ENCODE data around the gene SPRR2D. TPM values are rescaled to one million over a fixed set of nuclear protein-coding genes. Genes with fewer than 3 reads are reported as not detected.

Gene SPRR2D

GRCh38 chr1:152995842-152996241, 45.1 kb downstream of the SPRR2D start:
- Histone ChIP-seq H4K8ac (ENCODE audit: low read depth, low read length) (no peak overlapping the region), H3K9ac (ENCODE audit: low read depth, low read length, poor library complexity) (no peak overlapping the region), H3K79me1 (ENCODE audit: low read depth, low read length) (no peaks in the 10 kb centered on the region), H3K4ac (ENCODE audit: low read length) (no peak overlapping the region), H3K36me3 (replicated peaks in 1 of 2; ENCODE audit: control insufficient read depth in 2 of 2, insufficient read depth in 2 of 2, low read length in 2 of 2) (no peaks in the 10 kb centered on the region), H4K91ac (ENCODE audit: low read depth, low read length, poor library complexity) (no peak overlapping the region), H2BK12ac (ENCODE audit: low read length) (no peak overlapping the region), H3K4me3 (ENCODE audit: low read length in 2 of 2) (no peak overlapping the region), H2AFZ (ENCODE audit: low read length) (no peak overlapping the region), H3K27ac (replicated peaks; ENCODE audit: low read length) (no peak overlapping the region), H2BK5ac (ENCODE audit: low read length) (no peak overlapping the region), H3K23ac (ENCODE audit: low read depth, low read length, poor library complexity) (no peak overlapping the region), H3K27me3 (ENCODE audit: control insufficient read depth in 3 of 3, insufficient read depth in 3 of 3, low read depth in 1 of 3, low read length in 3 of 3) (no peaks in the 10 kb centered on the region), H3K9me3 (replicated peaks in 1 of 2; ENCODE audit: control insufficient read depth in 2 of 2, insufficient read depth in 1 of 2, low read depth in 1 of 2, low read length in 2 of 2) (no peaks in the 10 kb centered on the region), H3K18ac (ENCODE audit: low read length) (no peak overlapping the region), H2BK15ac (ENCODE audit: low read length) (no peak overlapping the region), H3K4me2 (ENCODE audit: insufficient read depth, low read length, poor library complexity, severe bottlenecking) (no peak overlapping the region), H3K4me1 (ENCODE audit: control insufficient read depth in 2 of 2, insufficient read depth in 1 of 2, low read depth in 1 of 2, low read length in 2 of 2) (peaks cover 0 to 6% of the 10 kb centered on the region in 2 donors), H2BK120ac (ENCODE audit: low read depth, low read length) (no peak overlapping the region), H2AK5ac (ENCODE audit: low read depth, low read length) (no peak overlapping the region), H3K14ac (ENCODE audit: low read length) (no peak overlapping the region)
- no CpG with 5 or more reads among the region's 1 CpG for WGBS, 2 donors (ENCODE audit: extremely low coverage in 2 of 2, insufficient read length in 2 of 2, insufficient replicate concordance in 1 of 2)
- DNase-seq (ENCODE audit: low spot score): no peak

GRCh38 chr1:152993186-152993585, 47.7 kb downstream of the SPRR2D start:
- Histone ChIP-seq H2BK5ac (ENCODE audit: low read length) (no peak overlapping the region), H3K14ac (ENCODE audit: low read length) (no peak overlapping the region), H2BK120ac (ENCODE audit: low read depth, low read length) (no peak overlapping the region), H3K4ac (ENCODE audit: low read length) (no peak overlapping the region), H3K36me3 (replicated peaks in 1 of 2; ENCODE audit: control insufficient read depth in 2 of 2, insufficient read depth in 2 of 2, low read length in 2 of 2) (no peaks in the 10 kb centered on the region), H3K9ac (ENCODE audit: low read depth, low read length, poor library complexity) (no peak overlapping the region), H3K9me3 (replicated peaks in 1 of 2; ENCODE audit: control insufficient read depth in 2 of 2, insufficient read depth in 1 of 2, low read depth in 1 of 2, low read length in 2 of 2) (no peaks in the 10 kb centered on the region), H3K4me1 (ENCODE audit: control insufficient read depth in 2 of 2, insufficient read depth in 1 of 2, low read depth in 1 of 2, low read length in 2 of 2) (peaks cover 0 to 6% of the 10 kb centered on the region in 2 donors), H4K91ac (ENCODE audit: low read depth, low read length, poor library complexity) (no peak overlapping the region), H2BK15ac (ENCODE audit: low read length) (no peak overlapping the region), H2AK5ac (ENCODE audit: low read depth, low read length) (peak overlapping the region; percentile 2), H3K4me2 (ENCODE audit: insufficient read depth, low read length, poor library complexity, severe bottlenecking) (no peak overlapping the region), H3K79me1 (ENCODE audit: low read depth, low read length) (no peaks in the 10 kb centered on the region), H3K18ac (ENCODE audit: low read length) (peak overlapping the region; percentile 27), H3K27ac (replicated peaks; ENCODE audit: low read length) (no peak overlapping the region), H4K8ac (ENCODE audit: low read depth, low read length) (no peak overlapping the region), H3K4me3 (ENCODE audit: low read length in 2 of 2) (no peak overlapping the region), H2BK12ac (ENCODE audit: low read length) (no peak overlapping the region), H3K23ac (ENCODE audit: low read depth, low read length, poor library complexity) (no peak overlapping the region), H3K27me3 (ENCODE audit: control insufficient read depth in 3 of 3, insufficient read depth in 3 of 3, low read depth in 1 of 3, low read length in 3 of 3) (no peaks in the 10 kb centered on the region), H2AFZ (ENCODE audit: low read length) (no peak overlapping the region)
- DNase-seq (ENCODE audit: low spot score): no peak
- no CpG with 5 or more reads among the region's 6 CpGs for WGBS, 2 donors (ENCODE audit: extremely low coverage in 2 of 2, insufficient read length in 2 of 2, insufficient replicate concordance in 1 of 2)

Small RNAs within 50 kb of the gene (small RNA-seq; reads per million reads assigned to genes)
- gene AL356867.1 (ENCODE audit: insufficient read depth) (not detected), gene RF00322 (ENCODE audit: insufficient read depth) (not detected)
